ENCODE results near the gene RBM33. TPM values are rescaled to one million over a fixed set of nuclear protein-coding genes. Genes with fewer than 3 reads are reported as not detected.

The RBM33 gene
- total and polyA plus RNA-seq, 7 donors, result 11.6 to 49.3 (median 40.4) TPM

DNA sequence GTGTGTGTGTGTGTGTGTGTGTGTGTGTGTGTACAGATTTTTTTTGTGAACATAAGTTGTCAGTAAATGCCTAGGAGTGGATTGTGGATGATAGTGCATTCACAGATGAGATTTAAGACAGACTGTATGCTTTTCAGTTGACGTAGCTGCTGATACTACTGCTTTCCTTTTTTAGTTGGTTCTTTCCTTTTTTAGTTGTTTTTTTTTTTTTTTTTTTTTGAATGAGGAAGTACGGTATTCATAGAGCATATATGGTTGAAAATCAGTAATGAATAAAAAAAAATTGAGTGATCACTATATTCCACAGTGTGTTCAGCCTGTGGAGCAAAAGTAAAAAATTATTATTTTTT lies 80.5 kb downstream of the RBM33 start:
- Histone ChIP-seq H3K9me3 (no peaks in the 10 kb centered on the region), H3K4me1 (peaks cover 18% of the 10 kb centered on the region), H3K36me3 (ENCODE audit: insufficient read depth in 1 of 2, low read depth in 1 of 2) (peaks cover 0 to 28% of the 10 kb centered on the region in 2 donors), H3K4me3 (no peak overlapping the region), H3K27me3 (ENCODE audit: insufficient read depth in 3 of 3, low read length in 2 of 3) (no peaks in the 10 kb centered on the region), H3K27ac (no peak overlapping the region)
- no peak for DNase-seq
- TF ChIP-seq, protein P1, sequence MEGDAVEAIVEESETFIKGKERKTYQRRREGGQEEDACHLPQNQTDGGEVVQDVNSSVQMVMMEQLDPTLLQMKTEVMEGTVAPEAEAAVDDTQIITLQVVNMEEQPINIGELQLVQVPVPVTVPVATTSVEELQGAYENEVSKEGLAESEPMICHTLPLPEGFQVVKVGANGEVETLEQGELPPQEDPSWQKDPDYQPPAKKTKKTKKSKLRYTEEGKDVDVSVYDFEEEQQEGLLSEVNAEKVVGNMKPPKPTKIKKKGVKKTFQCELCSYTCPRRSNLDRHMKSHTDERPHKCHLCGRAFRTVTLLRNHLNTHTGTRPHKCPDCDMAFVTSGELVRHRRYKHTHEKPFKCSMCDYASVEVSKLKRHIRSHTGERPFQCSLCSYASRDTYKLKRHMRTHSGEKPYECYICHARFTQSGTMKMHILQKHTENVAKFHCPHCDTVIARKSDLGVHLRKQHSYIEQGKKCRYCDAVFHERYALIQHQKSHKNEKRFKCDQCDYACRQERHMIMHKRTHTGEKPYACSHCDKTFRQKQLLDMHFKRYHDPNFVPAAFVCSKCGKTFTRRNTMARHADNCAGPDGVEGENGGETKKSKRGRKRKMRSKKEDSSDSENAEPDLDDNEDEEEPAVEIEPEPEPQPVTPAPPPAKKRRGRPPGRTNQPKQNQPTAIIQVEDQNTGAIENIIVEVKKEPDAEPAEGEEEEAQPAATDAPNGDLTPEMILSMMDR (IDR thresholded peaks at IDR 0.05), result no peak
- intact Hi-C loops (cut with DNase I), result no loop called here
- WGBS, 3 donors, result 80 to 90% (median 88%) methylated on average over 2 of the region's 2 CpGs
- ATAC-seq, result no peak

DNA sequence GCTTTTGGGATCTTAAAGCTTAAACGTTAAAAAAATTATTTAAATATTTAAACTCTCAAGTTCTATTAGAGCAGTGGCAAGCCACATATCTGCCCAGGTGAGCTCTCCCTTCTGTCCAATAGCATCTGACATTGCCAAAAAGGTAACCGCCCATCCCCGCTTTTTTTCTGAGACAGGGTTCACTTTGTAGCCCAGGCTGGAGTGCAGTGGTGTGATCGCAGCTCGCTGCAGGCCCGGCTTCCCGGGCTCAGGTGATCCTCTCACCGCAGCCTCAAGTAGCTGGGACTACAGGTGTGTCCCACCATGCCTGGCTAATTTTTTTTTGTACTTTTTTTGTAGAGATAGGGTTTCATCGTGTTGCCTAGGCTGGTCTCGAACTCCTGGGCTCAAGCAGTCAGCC lies 83.2 kb downstream of the RBM33 start:
- Histone ChIP-seq H3K4me3 (no peak overlapping the region), H3K27ac (no peak overlapping the region), H3K27me3 (ENCODE audit: insufficient read depth in 3 of 3, low read length in 2 of 3) (no peaks in the 10 kb centered on the region), H3K4me1 (peaks cover 23% of the 10 kb centered on the region), H3K9me3 (no peaks in the 10 kb centered on the region), H3K36me3 (ENCODE audit: insufficient read depth in 1 of 2, low read depth in 1 of 2) (peaks cover 0 to 25% of the 10 kb centered on the region in 2 donors)
- whole genome bisulfite sequencing, 3 donors, result 94 to 97% (median 96%) methylated on average over 10 of the region's 10 CpGs
- DNase-seq (no peak), ATAC-seq (no peak)
- intact Hi-C loops (cut with DNase I), result no loop called here
- TF ChIP-seq, protein P1 (IDR thresholded peaks at IDR 0.05), result no peak

DNA sequence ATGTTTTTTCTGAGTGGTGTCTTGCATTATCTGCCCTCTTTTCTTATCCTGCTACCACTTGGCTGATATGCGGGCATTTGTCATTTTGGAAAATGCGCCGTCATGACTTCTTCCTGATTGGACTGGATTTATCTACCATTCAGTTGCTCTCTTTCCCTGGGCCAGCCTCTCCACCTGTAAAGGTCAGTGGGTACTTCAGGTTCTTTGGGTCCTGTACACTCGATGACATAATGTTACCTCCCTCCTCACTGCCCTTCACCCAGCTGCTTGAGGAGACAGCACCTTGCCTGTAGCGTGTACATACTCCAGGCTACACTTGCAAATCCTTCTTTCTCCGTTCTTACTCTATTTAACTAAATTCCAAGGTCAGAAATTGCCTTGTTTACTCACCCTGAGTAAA lies 83.7 kb downstream of the RBM33 start:
- Histone ChIP-seq H3K4me1 (peaks cover 21% of the 10 kb centered on the region), H3K36me3 (ENCODE audit: insufficient read depth in 1 of 2, low read depth in 1 of 2) (peaks cover 0 to 23% of the 10 kb centered on the region in 2 donors), H3K9me3 (no peaks in the 10 kb centered on the region), H3K27ac (no peak overlapping the region), H3K27me3 (ENCODE audit: insufficient read depth in 3 of 3, low read length in 2 of 3) (no peaks in the 10 kb centered on the region), H3K4me3 (no peak overlapping the region)
- intact Hi-C loops (cut with DNase I), result no loop called here
- TF ChIP-seq, protein P1 (IDR thresholded peaks at IDR 0.05), result no peak
- ATAC-seq (no peak), DNase-seq (no peak)
- WGBS, 3 donors, result 88 to 97% (median 89%) methylated on average over 6 of the region's 6 CpGs

DNA sequence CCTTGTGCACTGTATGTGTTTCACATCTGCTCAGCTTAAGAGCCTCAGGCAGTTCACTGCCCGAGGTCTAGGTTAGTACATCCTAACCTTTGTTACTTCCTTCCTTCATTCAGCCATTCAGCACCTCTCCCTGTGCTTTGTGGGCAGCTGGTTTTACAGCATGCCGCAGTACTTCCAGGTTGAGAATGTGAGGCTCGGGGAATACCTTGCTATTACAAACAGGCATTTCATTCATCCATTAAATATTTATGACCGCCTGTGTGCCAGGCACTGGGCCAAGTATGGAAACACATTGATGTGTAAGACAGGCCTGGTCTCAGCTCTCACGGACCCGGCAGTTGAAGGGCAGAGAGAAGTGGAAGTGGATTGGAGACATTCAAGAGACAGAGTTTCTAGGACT lies 85.4 kb downstream of the RBM33 start:
- no peaks in the 10 kb centered on the region for H3K27me3 ChIP-seq (ENCODE audit: insufficient read depth in 3 of 3, low read length in 2 of 3)
- TF ChIP-seq, protein P1 (IDR thresholded peaks at IDR 0.05), result no peak
- no peaks in the 10 kb centered on the region for H3K9me3 ChIP-seq
- 44 to 53% (median 47%) methylated on average over 6 of the region's 6 CpGs for WGBS, 3 donors
- DNase-seq, result no peak
- peaks cover 0 to 20% of the 10 kb centered on the region in 2 donors for H3K36me3 ChIP-seq (ENCODE audit: insufficient read depth in 1 of 2, low read depth in 1 of 2)
- intact Hi-C loops (cut with DNase I), result loop anchor here in 1 of 2 donors (10.0 kb wide), 1 partner anchor 85 kb away; the partner anchor contains the start of gene RBM33
- peak in 1 of 4 donors; percentile 48 for ATAC-seq
- peaks cover 18% of the 10 kb centered on the region for H3K4me1 ChIP-seq
- H3K4me3 ChIP-seq, result no peak overlapping the region
- no peak overlapping the region for H3K27ac ChIP-seq

DNA sequence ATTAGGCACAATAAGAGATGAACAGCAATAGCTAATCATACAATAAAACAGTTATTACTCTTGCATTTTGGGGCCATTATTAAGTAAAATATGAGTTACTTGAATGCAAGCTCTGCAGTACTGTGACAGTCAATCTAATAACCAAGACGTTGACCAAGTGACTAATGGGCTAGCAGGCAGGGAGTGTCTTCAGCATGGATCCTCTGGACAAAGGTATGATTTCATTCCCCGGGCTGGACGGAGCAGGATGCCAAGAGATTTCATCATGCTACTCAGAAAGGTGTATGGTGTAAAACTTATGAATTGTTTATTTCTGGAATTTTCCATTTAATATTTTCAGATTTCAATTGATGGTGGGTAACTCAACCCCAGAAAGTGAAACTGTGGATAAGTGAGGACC lies 86.9 kb downstream of the RBM33 start:
- Histone ChIP-seq H3K36me3 (ENCODE audit: insufficient read depth in 1 of 2, low read depth in 1 of 2) (peaks cover 0 to 24% of the 10 kb centered on the region in 2 donors), H3K4me1 (peaks cover 8% of the 10 kb centered on the region), H3K27me3 (ENCODE audit: insufficient read depth in 3 of 3, low read length in 2 of 3) (no peaks in the 10 kb centered on the region), H3K4me3 (no peak overlapping the region), H3K27ac (no peak overlapping the region), H3K9me3 (no peaks in the 10 kb centered on the region)
- TF ChIP-seq, protein P1 (IDR thresholded peaks at IDR 0.05), result no peak
- 22 to 60% (median 31%) methylated on average over 3 of the region's 3 CpGs for WGBS, 3 donors
- intact Hi-C loops (cut with DNase I), result loop anchor here in 1 of 2 donors (10.0 kb wide), 1 partner anchor 87 kb away; the partner anchor contains the start of gene RBM33
- ATAC-seq, result peak; percentile 65 to 77 (median 71)
- DNase-seq, result no peak
